ENCODE results near the gene ADH1C. TPM values are rescaled to one million over a fixed set of nuclear protein-coding genes. Genes with fewer than 3 reads are reported as not detected.

ADH1C gene
- not detected in 2 replicates for total RNA-seq

DNA sequence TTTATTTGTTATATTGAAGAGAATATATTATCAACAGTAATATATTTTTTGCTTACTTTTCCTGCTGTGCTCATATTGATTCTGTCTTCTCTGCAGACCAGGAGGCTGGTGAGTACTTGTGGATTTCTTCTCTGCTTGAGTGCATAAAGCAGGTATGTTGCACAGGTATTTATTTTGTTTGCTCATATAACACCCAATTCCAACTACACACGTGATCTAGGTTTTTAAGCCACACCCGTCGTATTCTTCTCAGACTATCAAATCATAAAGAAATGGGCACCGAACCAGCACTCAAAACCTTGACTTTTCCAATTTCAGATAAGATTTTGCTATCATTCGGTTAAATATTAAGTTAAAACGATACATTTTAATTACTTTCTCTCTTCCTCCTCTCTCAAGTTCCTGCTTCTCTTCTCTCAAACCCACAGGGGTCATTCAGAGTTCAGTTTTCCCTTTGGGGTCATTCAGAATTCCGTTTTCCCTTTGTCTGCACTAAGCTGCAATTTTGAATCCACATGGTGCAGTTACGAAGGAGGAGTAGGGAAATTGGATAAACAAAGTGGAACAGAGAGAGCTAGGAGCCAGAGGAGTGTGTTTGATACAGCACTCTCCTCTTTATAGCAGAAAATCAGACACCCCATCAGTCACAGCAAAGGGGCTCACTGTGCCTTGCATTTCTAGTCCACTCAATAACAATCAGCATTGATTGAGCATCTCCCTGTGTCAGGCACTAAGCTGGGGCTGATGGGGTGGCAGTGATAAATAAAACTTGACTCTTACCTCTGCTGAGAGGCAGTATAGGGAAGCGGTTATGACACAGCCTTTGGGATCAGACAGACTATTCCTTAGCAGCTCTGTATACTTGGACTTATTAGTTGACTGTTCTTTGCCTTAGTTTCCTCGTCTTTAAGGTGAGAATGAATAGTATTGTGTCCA, at the start of gene ADH1C:
ADH1C (minus strand) TSS at position 145 of the 936 bp plus-strand sequence; CDS start at position 74, 71 bp downstream.

GRCh38 chr4:99321241-99322191, 31.0 kb downstream of the ADH1C start, which contains the start of gene ADH1B:
Gene ADH1B, minus strand, starts transcription at chr4:99321401. Its CDS starts 70 bp downstream, at chr4:99321331.

DNA sequence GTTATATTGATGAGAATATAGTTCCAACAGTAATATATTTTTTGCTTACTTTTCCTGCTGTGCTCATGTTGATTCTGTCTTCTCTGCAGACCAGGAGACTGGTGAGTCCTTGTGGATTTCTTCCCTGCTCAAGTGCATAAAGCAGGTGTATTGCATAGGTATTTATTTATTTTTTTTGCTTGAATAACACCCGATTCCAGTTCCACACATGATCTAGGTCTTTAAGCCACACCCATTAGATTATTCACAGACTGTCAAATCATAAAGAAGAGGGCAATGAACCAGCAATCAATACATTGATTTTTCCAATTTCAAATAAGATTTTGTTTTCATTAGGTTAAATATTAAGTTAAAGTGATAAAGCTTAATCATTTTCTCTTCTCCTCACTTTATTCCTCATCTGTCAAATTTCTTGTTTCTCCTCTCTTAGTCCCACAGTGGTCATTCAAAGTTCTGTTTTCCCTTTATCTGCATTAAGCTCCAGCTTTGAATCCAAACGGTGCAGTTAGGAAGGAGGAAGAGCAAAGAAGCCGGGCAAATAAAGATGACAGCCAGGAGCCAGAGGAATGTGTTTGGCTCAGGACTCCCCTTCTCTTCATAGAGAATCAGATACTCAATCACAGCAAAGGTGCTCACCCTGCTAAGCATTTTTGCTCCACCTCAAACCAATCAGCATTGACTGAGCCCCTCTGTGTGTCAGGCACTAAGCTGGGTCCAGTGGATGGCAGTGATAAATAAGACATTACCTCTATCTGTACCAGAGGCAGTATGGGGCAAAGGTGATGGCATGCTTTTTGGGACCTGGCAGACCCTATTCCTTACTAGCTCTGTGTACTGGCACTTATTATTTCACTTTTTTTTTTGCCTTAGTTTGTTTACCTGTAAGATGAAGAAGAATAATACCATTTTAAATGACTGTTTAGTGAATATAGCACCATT, 61.4 kb downstream of the ADH1C start, which contains the start of gene ADH1A:
ADH1A (minus strand) TSS at position 138 of the 939 bp plus-strand sequence; CDS start at position 67, 71 bp downstream.

Other genes with a start within 250 kb of the ADH1C start
- not detected in 2 replicates for gene ADH4, start 208.4 kb downstream of the ADH1C start, total RNA-seq
- gene ADH6, start 133.5 kb downstream of the ADH1C start, total RNA-seq = not detected in 2 replicates
- not detected in 2 replicates for gene ADH1A, start 61.8 kb downstream of the ADH1C start, total RNA-seq
- gene ADH1B, start 31.3 kb downstream of the ADH1C start, total RNA-seq = 0.32 and 1.9 TPM in 2 replicates
- not detected in 2 replicates for gene ADH7, start 82.6 kb upstream of the ADH1C start, total RNA-seq
- not detected in 2 replicates for gene C4orf17, start 158.3 kb upstream of the ADH1C start, total RNA-seq
- 5.0 and 7.8 TPM in 2 replicates for gene TRMT10A, start 211.3 kb upstream of the ADH1C start, total RNA-seq
- gene MTTP, start 222.1 kb upstream of the ADH1C start, total RNA-seq = not detected in 2 replicates